Measurements from ENCODE around the gene EPS8L2. TPM values are rescaled to one million over a fixed set of nuclear protein-coding genes. Genes with fewer than 3 reads are reported as not detected.

EPS8L2 gene
- total RNA-seq, 1 experiment from 2014 or later: 92.8 TPM

DNA sequence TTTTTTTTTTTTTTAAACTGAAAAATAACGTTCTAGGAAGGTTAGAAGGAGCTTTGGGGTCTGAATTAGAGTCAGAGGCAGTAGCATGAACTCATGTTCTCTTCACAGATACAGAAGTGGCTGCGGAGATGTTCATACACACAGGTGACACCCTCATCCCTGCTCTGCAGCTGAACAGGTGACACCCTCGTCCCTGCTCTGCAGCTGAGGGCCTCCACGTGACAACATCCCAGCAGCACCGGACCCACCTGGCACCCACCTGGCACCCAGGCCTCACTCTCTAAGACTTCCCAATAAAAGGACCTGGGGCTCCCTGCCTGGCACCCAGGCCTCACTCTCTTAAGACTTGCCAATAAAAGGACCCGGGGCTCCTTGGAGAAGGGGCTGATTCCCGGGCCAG is 49.2 kb upstream of the EPS8L2 start:
- no peak overlapping the region for H2AFZ ChIP-seq (ENCODE audit: low read length)
- H3K4me1 ChIP-seq (ENCODE audit: insufficient read depth, low read length): no peaks in the 10 kb centered on the region
- no peak overlapping the region for H2BK120ac ChIP-seq (ENCODE audit: low read depth, low read length, poor library complexity, severe bottlenecking)
- H3T11ph ChIP-seq (ENCODE audit: low read length): no peak overlapping the region
- H3K14ac ChIP-seq (ENCODE audit: insufficient read depth, low read length): no peak overlapping the region
- H3K27me3 ChIP-seq (ENCODE audit: insufficient read depth, low read length): no peaks in the 10 kb centered on the region
- no peak overlapping the region for H4K8ac ChIP-seq (replicated peaks; ENCODE audit: insufficient read length, low read depth, low read length)
- H3K27me3 Mint-ChIP-seq (ENCODE audit: low read depth): no peaks in the 10 kb centered on the region
- H2AK5ac ChIP-seq (ENCODE audit: insufficient read length, low read length): no peak overlapping the region
- no peaks in the 10 kb centered on the region for H4K20me1 ChIP-seq (ENCODE audit: control insufficient read depth, insufficient read depth, insufficient read length)
- no peak overlapping the region for H3K4me3 Mint-ChIP-seq
- H2BK15ac ChIP-seq (ENCODE audit: low read depth, low read length): no peak overlapping the region
- no CpG with 5 or more reads among the region's 7 CpGs for WGBS (ENCODE audit: extremely low coverage, insufficient read length, low lambda C conversion rate)
- no peaks in the 10 kb centered on the region for H3K79me2 ChIP-seq (ENCODE audit: insufficient read depth, low read length)
- H3K18ac ChIP-seq (ENCODE audit: insufficient read length, low read depth, low read length): no peak overlapping the region
- H2BK12ac ChIP-seq (ENCODE audit: insufficient read length, low read depth, low read length): no peak overlapping the region
- no peak overlapping the region for H3K27ac Mint-ChIP-seq
- no peaks in the 10 kb centered on the region for H3K79me1 ChIP-seq (ENCODE audit: insufficient read depth, low read depth, low read length, poor library complexity, severe bottlenecking)
- TF ChIP-seq, protein P1, sequence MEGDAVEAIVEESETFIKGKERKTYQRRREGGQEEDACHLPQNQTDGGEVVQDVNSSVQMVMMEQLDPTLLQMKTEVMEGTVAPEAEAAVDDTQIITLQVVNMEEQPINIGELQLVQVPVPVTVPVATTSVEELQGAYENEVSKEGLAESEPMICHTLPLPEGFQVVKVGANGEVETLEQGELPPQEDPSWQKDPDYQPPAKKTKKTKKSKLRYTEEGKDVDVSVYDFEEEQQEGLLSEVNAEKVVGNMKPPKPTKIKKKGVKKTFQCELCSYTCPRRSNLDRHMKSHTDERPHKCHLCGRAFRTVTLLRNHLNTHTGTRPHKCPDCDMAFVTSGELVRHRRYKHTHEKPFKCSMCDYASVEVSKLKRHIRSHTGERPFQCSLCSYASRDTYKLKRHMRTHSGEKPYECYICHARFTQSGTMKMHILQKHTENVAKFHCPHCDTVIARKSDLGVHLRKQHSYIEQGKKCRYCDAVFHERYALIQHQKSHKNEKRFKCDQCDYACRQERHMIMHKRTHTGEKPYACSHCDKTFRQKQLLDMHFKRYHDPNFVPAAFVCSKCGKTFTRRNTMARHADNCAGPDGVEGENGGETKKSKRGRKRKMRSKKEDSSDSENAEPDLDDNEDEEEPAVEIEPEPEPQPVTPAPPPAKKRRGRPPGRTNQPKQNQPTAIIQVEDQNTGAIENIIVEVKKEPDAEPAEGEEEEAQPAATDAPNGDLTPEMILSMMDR (conservative IDR thresholded peaks at IDR 0.05): no peak
- H3K56ac ChIP-seq (ENCODE audit: insufficient read length, low read depth, low read length): no peak overlapping the region
- no peak overlapping the region for H3K4ac ChIP-seq (ENCODE audit: low read depth, low read length)
- H2BK5ac ChIP-seq (ENCODE audit: insufficient read length, low read length): no peak overlapping the region
- no peak overlapping the region for H3K4me2 ChIP-seq (ENCODE audit: insufficient read depth, insufficient read length, low read length)
- no peak overlapping the region for H2BK20ac ChIP-seq (ENCODE audit: low read depth, low read length, poor library complexity, severe bottlenecking)
- no peak for DNase-seq
- H3K36me3 Mint-ChIP-seq (ENCODE audit: insufficient read depth in 1 of 3, low read depth in 3 of 3): peaks cover 10 to 49% (median 20%) of the 10 kb centered on the region in 3 experiments; a peak in 6 of 7 replicates
- H3K9ac ChIP-seq (ENCODE audit: extremely low read depth, insufficient read length, low read length): no peak overlapping the region
- H3K9me3 Mint-ChIP-seq: no peaks in the 10 kb centered on the region
- no peaks in the 10 kb centered on the region for H3K23me2 ChIP-seq (ENCODE audit: insufficient read length, low read depth, low read length, poor library complexity, severe bottlenecking)
- H3K4me1 Mint-ChIP-seq: no peaks in the 10 kb centered on the region
- H3K9me3 ChIP-seq (ENCODE audit: control insufficient read depth, low read depth, low read length): no peaks in the 10 kb centered on the region
- no peak overlapping the region for H3K23ac ChIP-seq (ENCODE audit: insufficient read length, low read depth, low read length)
- no peak overlapping the region for H3K27ac ChIP-seq (ENCODE audit: insufficient read length, low read depth, low read length)
- H4K5ac ChIP-seq (ENCODE audit: insufficient read length, low read depth, low read length): no peak overlapping the region
- H4K91ac ChIP-seq (ENCODE audit: insufficient read length, low read depth, low read length): no peak overlapping the region
